ENCODE data around the gene NCK2. TPM values are rescaled to one million over a fixed set of nuclear protein-coding genes. Genes with fewer than 3 reads are reported as not detected.

NCK2 gene
- total RNA-seq, 3 donors from 2014 or later, result 71.6 to 79.1 (median 73.5) TPM

GRCh38 chr2:105879106-105879802 is 134.5 kb downstream of the NCK2 start:
- Mint-ChIP-seq H3K4me1 (ENCODE audit: low read depth) (peaks cover 81% of the 10 kb centered on the region), H3K27me3 (ENCODE audit: low read depth) (no peaks in the 10 kb centered on the region), H3K4me3 (no peak overlapping the region), H3K9me3 (no peaks in the 10 kb centered on the region), H3K36me3 (ENCODE audit: insufficient read depth) (peaks cover 54% of the 10 kb centered on the region)
- ATAC-seq (no peak), DNase-seq (no peak)

- DNase-seq (no peak), ATAC-seq (no peak)
- Mint-ChIP-seq H3K36me3 (ENCODE audit: insufficient read depth) (peaks cover 58% of the 10 kb centered on the region), H3K9me3 (no peaks in the 10 kb centered on the region), H3K27me3 (ENCODE audit: low read depth) (no peaks in the 10 kb centered on the region), H3K4me3 (no peak overlapping the region), H3K4me1 (ENCODE audit: low read depth) (peaks cover 83% of the 10 kb centered on the region)
These were observed 135.1 kb downstream of the NCK2 start for GRCh38 chr2:105879803-105880300.

GRCh38 chr2:105880637-105881036 is 135.9 kb downstream of the NCK2 start:
- ATAC-seq (no peak), DNase-seq (no peak)
- Mint-ChIP-seq H3K9me3 (no peaks in the 10 kb centered on the region), H3K4me3 (no peak overlapping the region), H3K4me1 (ENCODE audit: low read depth) (peaks cover 80% of the 10 kb centered on the region), H3K36me3 (ENCODE audit: insufficient read depth) (peaks cover 53% of the 10 kb centered on the region), H3K27me3 (ENCODE audit: low read depth) (no peaks in the 10 kb centered on the region)

- Mint-ChIP-seq H3K27me3 (ENCODE audit: low read depth) (no peaks in the 10 kb centered on the region), H3K4me1 (ENCODE audit: low read depth) (peaks cover 80% of the 10 kb centered on the region), H3K9me3 (no peaks in the 10 kb centered on the region), H3K36me3 (ENCODE audit: insufficient read depth) (peaks cover 50% of the 10 kb centered on the region), H3K4me3 (no peak overlapping the region)
- ATAC-seq (no peak), DNase-seq (no peak)
These were observed 136.8 kb downstream of the NCK2 start for GRCh38 chr2:105881286-105882136.

GRCh38 chr2:105882341-105882740 is 137.6 kb downstream of the NCK2 start:
- peaks cover 80% of the 10 kb centered on the region for H3K4me1 Mint-ChIP-seq (ENCODE audit: low read depth)
- H3K36me3 Mint-ChIP-seq (ENCODE audit: insufficient read depth), result peaks cover 53% of the 10 kb centered on the region
- no peaks in the 10 kb centered on the region for H3K27me3 Mint-ChIP-seq (ENCODE audit: low read depth)
- H3K4me3 Mint-ChIP-seq, result no peak overlapping the region
- no peaks in the 10 kb centered on the region for H3K9me3 Mint-ChIP-seq
- no peak for DNase-seq
- no peak for ATAC-seq

DNA sequence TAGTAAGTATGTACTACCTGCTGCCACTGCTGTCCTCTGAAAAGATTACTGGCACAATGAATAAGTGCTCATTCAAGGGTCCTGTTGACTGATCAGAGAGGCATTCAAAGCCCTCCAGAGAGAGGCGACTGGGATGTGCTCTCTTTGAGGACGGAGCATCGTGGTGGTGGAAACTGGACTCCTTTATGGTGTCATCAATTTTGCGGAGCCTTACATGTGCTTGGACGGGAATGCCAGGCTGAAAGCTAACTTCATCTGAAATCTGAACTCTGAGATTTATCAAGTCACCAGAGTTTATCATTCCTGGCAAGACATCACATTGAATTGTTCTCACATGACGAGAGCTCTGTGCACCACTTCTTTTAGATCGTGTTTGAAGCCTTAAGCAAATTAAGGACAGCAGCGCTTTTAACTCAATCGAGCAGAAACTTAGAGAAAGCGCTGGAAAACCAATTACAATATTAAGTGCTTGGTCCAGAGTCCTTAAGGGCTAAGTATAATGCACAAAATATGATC is 138.3 kb downstream of the NCK2 start:
- Mint-ChIP-seq H3K27me3 (ENCODE audit: low read depth) (no peaks in the 10 kb centered on the region), H3K4me3 (no peak overlapping the region), H3K4me1 (ENCODE audit: low read depth) (peaks cover 80% of the 10 kb centered on the region), H3K9me3 (no peaks in the 10 kb centered on the region), H3K36me3 (ENCODE audit: insufficient read depth) (peaks cover 59% of the 10 kb centered on the region)
- ATAC-seq (no peak), DNase-seq (no peak)

- Mint-ChIP-seq H3K27me3 (ENCODE audit: low read depth) (no peaks in the 10 kb centered on the region), H3K4me3 (no peak overlapping the region), H3K9me3 (peaks cover 4% of the 10 kb centered on the region), H3K36me3 (ENCODE audit: insufficient read depth) (peaks cover 60% of the 10 kb centered on the region), H3K4me1 (ENCODE audit: low read depth) (peaks cover 78% of the 10 kb centered on the region)
- ATAC-seq (no peak), DNase-seq (no peak)
These were observed 139.4 kb downstream of the NCK2 start for GRCh38 chr2:105883911-105884694.

DNA sequence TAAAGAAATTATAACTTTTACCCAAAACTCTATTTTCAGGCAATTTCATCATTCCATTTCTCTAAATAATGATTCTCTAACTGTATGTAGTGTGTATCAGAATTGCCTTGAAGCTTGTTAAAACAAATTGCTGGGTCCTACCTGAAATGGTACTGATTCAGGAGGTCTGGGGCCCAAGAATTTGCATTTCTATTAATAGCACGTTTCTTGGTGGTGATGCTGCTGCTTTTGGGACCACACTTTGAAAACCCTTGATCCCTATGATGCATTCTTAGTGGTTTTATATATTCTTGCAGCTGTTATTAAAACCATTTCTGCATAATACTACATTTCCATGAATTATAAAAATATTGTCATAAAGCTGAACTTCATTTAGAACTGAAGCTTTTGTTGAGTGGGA is 140.7 kb downstream of the NCK2 start:
- DNase-seq, result no peak
- Mint-ChIP-seq H3K36me3 (ENCODE audit: insufficient read depth) (peaks cover 61% of the 10 kb centered on the region), H3K4me3 (no peak overlapping the region), H3K27me3 (ENCODE audit: low read depth) (no peaks in the 10 kb centered on the region), H3K4me1 (ENCODE audit: low read depth) (peaks cover 76% of the 10 kb centered on the region), H3K9me3 (peaks cover 4% of the 10 kb centered on the region)
- ATAC-seq, result no peak

DNA sequence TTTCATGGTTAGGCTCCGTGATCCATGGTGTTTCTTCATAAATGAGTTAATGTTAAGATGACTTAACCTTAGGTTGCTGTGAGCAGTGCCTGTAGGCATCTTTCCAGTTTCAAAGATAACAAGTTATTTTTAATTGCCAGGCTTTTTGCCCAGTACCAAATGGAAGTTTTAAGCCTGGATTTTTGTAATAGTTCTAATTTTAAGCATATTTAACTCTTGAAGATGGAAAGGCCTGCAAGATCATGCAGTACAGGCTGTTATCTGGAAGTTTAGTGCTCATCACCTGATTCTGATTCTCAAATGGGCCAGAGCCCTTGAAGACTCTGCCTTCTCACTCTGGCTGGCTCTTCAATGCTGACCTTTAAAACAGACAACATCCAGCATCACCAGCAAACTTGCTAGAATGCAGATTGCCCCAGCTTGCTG is 141.3 kb downstream of the NCK2 start:
- Mint-ChIP-seq H3K36me3 (ENCODE audit: insufficient read depth) (peaks cover 63% of the 10 kb centered on the region), H3K4me3 (no peak overlapping the region), H3K4me1 (ENCODE audit: low read depth) (peaks cover 81% of the 10 kb centered on the region)

DNA sequence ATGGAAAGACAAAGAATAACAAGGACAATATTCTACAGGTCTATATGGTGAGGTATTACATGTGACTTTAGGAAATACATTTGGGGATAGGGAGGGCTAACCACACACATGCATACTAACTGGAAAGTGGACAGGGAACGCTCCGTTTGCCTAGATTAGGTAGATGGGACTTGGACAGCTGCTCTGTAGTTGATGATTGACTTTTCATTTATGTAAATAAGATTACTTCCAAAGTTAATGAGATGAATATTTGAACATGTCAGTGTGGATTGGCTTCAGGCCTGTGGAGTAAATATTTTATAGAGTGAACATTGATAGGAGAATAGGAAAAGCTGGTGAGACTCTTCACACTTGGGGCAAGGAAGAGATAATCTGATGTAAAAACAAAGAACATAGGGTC is 142.0 kb downstream of the NCK2 start:
- peaks cover 4% of the 10 kb centered on the region for H3K9me3 Mint-ChIP-seq
- H3K27me3 Mint-ChIP-seq (ENCODE audit: low read depth), result no peaks in the 10 kb centered on the region
- H3K36me3 Mint-ChIP-seq (ENCODE audit: insufficient read depth), result peaks cover 59% of the 10 kb centered on the region
- ATAC-seq (no peak), DNase-seq (no peak)
- H3K4me1 Mint-ChIP-seq (ENCODE audit: low read depth), result peaks cover 84% of the 10 kb centered on the region
- H3K4me3 Mint-ChIP-seq, result peak overlapping the region; percentile 0

More for the DNA sequence above, 141.3 kb downstream of the NCK2 start:
- Mint-ChIP-seq H3K9me3 (peaks cover 4% of the 10 kb centered on the region), H3K27me3 (ENCODE audit: low read depth) (no peaks in the 10 kb centered on the region)
- ATAC-seq (no peak), DNase-seq (no peak)

DNA sequence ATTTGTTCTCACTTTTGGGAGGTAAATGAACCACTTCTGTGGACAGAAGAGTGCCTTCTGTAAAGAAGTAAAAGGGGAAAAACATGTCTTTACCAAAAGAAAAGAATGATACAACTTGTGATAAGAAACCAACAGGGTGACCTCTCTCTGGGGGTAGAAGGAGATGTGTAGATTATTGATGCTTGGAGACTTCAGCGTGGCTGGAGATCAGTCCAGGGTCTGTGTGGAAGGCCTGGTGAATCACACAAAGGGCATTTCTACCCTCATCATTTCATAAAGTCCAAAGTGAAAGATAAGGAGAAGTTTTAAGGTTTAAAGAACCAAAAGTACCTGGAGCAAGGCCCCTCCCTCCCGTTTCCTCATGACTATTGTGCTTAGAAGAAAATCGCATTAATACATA is 142.5 kb downstream of the NCK2 start:
- H3K36me3 Mint-ChIP-seq (ENCODE audit: insufficient read depth), result peaks cover 53% of the 10 kb centered on the region
- H3K9me3 Mint-ChIP-seq, result peaks cover 4% of the 10 kb centered on the region
- H3K4me3 Mint-ChIP-seq, result no peak overlapping the region
- DNase-seq (no peak), ATAC-seq (peak in 1 of 2 donors; percentile 28)
- no peaks in the 10 kb centered on the region for H3K27me3 Mint-ChIP-seq (ENCODE audit: low read depth)
- peaks cover 78% of the 10 kb centered on the region for H3K4me1 Mint-ChIP-seq (ENCODE audit: low read depth)

DNA sequence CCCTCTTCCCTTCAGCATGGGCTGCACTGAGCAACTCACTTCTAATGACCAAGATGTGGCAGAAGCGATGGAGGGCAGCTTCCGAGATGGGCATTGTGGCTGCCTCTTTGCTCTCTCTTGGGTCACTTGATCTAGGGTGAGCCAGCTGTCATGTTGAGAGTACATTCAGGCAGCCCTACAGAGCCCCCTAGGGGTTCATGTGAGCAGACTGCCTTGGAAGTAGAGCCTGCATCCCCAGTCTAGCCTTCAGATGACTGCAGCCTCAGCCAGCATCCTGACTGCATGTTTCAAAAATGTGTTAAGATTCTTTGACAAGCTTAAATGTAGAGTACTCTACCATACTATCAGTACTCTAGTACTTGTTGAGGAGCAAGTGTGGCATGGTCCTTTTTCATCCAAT is 143.9 kb downstream of the NCK2 start:
- H3K9me3 Mint-ChIP-seq, result peaks cover 4% of the 10 kb centered on the region
- peaks cover 67% of the 10 kb centered on the region for H3K4me1 Mint-ChIP-seq (ENCODE audit: low read depth)
- DNase-seq, result no peak
- H3K4me3 Mint-ChIP-seq, result no peak overlapping the region
- H3K27me3 Mint-ChIP-seq (ENCODE audit: low read depth), result no peaks in the 10 kb centered on the region
- peak; percentile 55 to 70 for ATAC-seq
- peaks cover 47% of the 10 kb centered on the region for H3K36me3 Mint-ChIP-seq (ENCODE audit: insufficient read depth)

GRCh38 chr2:105889046-105889445 is 144.3 kb downstream of the NCK2 start:
- Mint-ChIP-seq H3K4me1 (ENCODE audit: low read depth) (peaks cover 62% of the 10 kb centered on the region), H3K27me3 (ENCODE audit: low read depth) (no peaks in the 10 kb centered on the region), H3K4me3 (no peak overlapping the region), H3K36me3 (ENCODE audit: insufficient read depth) (peaks cover 46% of the 10 kb centered on the region), H3K9me3 (peaks cover 4% of the 10 kb centered on the region)
- no peak for ATAC-seq
- no peak for DNase-seq

GRCh38 chr2:105890111-105890510 is 145.4 kb downstream of the NCK2 start:
- Mint-ChIP-seq H3K4me1 (ENCODE audit: low read depth) (peaks cover 56% of the 10 kb centered on the region), H3K27me3 (ENCODE audit: low read depth) (no peaks in the 10 kb centered on the region)

More at GRCh38 chr2:105890111-105890510, 145.4 kb downstream of the NCK2 start:
- Mint-ChIP-seq H3K4me3 (no peak overlapping the region), H3K36me3 (ENCODE audit: insufficient read depth) (peaks cover 53% of the 10 kb centered on the region), H3K9me3 (peaks cover 4% of the 10 kb centered on the region)
- ATAC-seq (no peak), DNase-seq (no peak)

Data from activated T-cell treated with anti-CD3 and anti-CD28 coated beads, Interleukin-2, amount 50 U/mL, for 4 hours (primary cell).